Gastrocnemius medialis (tissue), 4 donors: ENCODE measurements around the gene SH3BP1.

Experiments used
- CTCF ChIP-seq, 5 experiments: fragments of 450-650 bp in 3 of 5; fragments of 200-600 bp in 2 of 5; sonication (generic) in 2 of 5; IDR thresholded peaks in 4 of 5; conservative IDR thresholded peaks in 1 of 5; 1 replicate in 4 of 5; 2 replicates in 1 of 5; pipeline ENCODE4 v1.5.1; 2016 to 2019; ENCODE audit warnings: antibody characterized with exemption in 5 of 5, mild to moderate bottlenecking in 3 of 5, moderate library complexity in 3 of 5
- POLR2A ChIP-seq, 2 donors: fragments of 450-650 bp; IDR thresholded peaks; one replicate each; pipeline ENCODE4 v1.6.1; 2017; ENCODE audit warnings: antibody characterized with exemption in 2 of 2, mild to moderate bottlenecking in 2 of 2, moderate library complexity in 2 of 2

GRCh38 chr22:37626556-37627075 lies 12.9 kb upstream of the SH3BP1 start:
- no peak for TF ChIP-seq POLR2A (IDR thresholded peaks at IDR 0.05)
- TF ChIP-seq CTCF (IDR thresholded peaks at IDR 0.05 in 4 of 5, conservative IDR thresholded peaks at IDR 0.05 in 1 of 5), result no peak
